ENCODE data around the gene HOOK2. TPM values are rescaled to one million over a fixed set of nuclear protein-coding genes. Genes with fewer than 3 reads are reported as not detected.

Gene HOOK2
- total and polyA plus RNA-seq, 9 of the 15 experiments (the other 6 are each of a cell fraction or from before 2014, with no cell fraction given) = 1.3 to 17.2 (median 9.9) TPM

GRCh38 chr19:12792051-12792852, 16.9 kb upstream of the HOOK2 start (continued):
- TF ChIP-seq ZNF143 (CRISPR knock-in tag; IDR thresholded peaks at IDR 0.05) (no peak), NUFIP1 (IDR thresholded peaks at IDR 0.05; ENCODE audit: partially characterized antibody) (no peak), PATZ1 (CRISPR knock-in tag; IDR thresholded peaks at IDR 0.05; ENCODE audit: borderline replicate concordance) (no peak), ESRRA (IDR thresholded peaks at IDR 0.05; ENCODE audit: borderline replicate concordance, low read depth) (peak; percentile 86), MXD1 (CRISPR knock-in tag; IDR thresholded peaks at IDR 0.05; ENCODE audit: borderline replicate concordance, poor library complexity, severe bottlenecking) (no peak), TFAP4 (CRISPR knock-in tag; IDR thresholded peaks at IDR 0.05; ENCODE audit: borderline replicate concordance) (peak; percentile 95), SPI1 (IDR thresholded peaks at IDR 0.05; ENCODE audit: borderline replicate concordance, low read depth, low read length) (peak; percentile 15; the same call in 1 of the 2 replicates), ZNF395 (CRISPR knock-in tag; IDR thresholded peaks at IDR 0.05) (peak; percentile 51; the same call in 1 of the 2 replicates), HDAC8 (tag; IDR thresholded peaks at IDR 0.05) (no peak), POLR2B (IDR thresholded peaks at IDR 0.05; ENCODE audit: low read depth, partially characterized antibody) (peak; percentile 13), CTCF (IDR thresholded peaks at IDR 0.05 in 2 of 3, conservative IDR thresholded peaks at IDR 0.05 in 1 of 3; ENCODE audit: insufficient read depth in 2 of 3, low read depth in 1 of 3, low read length in 3 of 3) (0 out of 6 replicates have a peak, but pooled peaks of 1 of the 3 experiments have one; percentile 10), ZNF133 (CRISPR knock-in tag; IDR thresholded peaks at IDR 0.05) (0 out of 2 replicates have a peak, but pooled peaks have one; percentile 20), ATF1 (CRISPR knock-in tag; IDR thresholded peaks at IDR 0.05) (no peak), ATF1 (tag; IDR thresholded peaks at IDR 0.05) (peak; percentile 55), SAP30 (IDR thresholded peaks at IDR 0.05; ENCODE audit: borderline replicate concordance, insufficient read depth, low read depth, low read length, poor library complexity, severe bottlenecking) (peak; percentile 67), CGGBP1 (CRISPR knock-in tag; IDR thresholded peaks at IDR 0.05) (no peak), GABPA (tag; conservative IDR thresholded peaks at IDR 0.05; ENCODE audit: low read depth) (peak; percentile 85), HMG20A (CRISPR knock-in tag; conservative IDR thresholded peaks at IDR 0.05) (no peak), GABPB1 (CRISPR knock-in tag; IDR thresholded peaks at IDR 0.05) (peak; percentile 88)
